SJCRH30 (cell line): ENCODE results near the gene IQCN. TPM values are rescaled to one million over a fixed set of nuclear protein-coding genes. Genes with fewer than 3 reads are reported as not detected.

Experiments
- DNase-seq, 2 experiments: peaks; one replicate each; pipeline ENCODE4 v3.0.0-alpha.2; 2015 to 2020
- H3K27ac ChIP-seq: fragments of 250-450 bp; sonication (Bioruptor Pico); 2 replicates; pipeline ENCODE4 v1.5.1; 2020; ENCODE audit warnings: mild to moderate bottlenecking, moderate library complexity
- H3K27me3 ChIP-seq: fragments of 250-450 bp; sonication (Bioruptor Pico); 2 replicates; pipeline ENCODE4 v1.5.1; 2020; ENCODE audit warnings: mild to moderate bottlenecking, moderate library complexity
- H3K36me3 ChIP-seq: fragments of 250-450 bp; sonication (Bioruptor Pico); 2 replicates; pipeline ENCODE4 v1.5.1; 2020; ENCODE audit warnings: mild to moderate bottlenecking, moderate library complexity
- H3K4me1 ChIP-seq: fragments of 250-450 bp; sonication (Bioruptor Pico); 2 replicates; pipeline ENCODE4 v1.5.1; 2020; ENCODE audit warnings: mild to moderate bottlenecking, moderate library complexity
- H3K4me3 ChIP-seq: fragments of 250-450 bp; sonication (Bioruptor Pico); 2 replicates; pipeline ENCODE4 v1.5.1; 2020; ENCODE audit warnings: mild to moderate bottlenecking, moderate library complexity
- H3K9me3 ChIP-seq: fragments of 250-450 bp; sonication (Bioruptor Pico); replicated peaks from 2 replicates; pipeline ENCODE4 v1.5.1; 2020; ENCODE audit warnings: mild to moderate bottlenecking, moderate library complexity
- total RNA-seq: library from RNA; depleted of rRNA; stranded (reverse); fragments of >200 nt; shearing (Covaris generic); gene quantifications from 2 replicates; pipeline ENCODE4 v1.2.3, GENCODE V29; 2014

IQCN gene
- total RNA-seq, 1 experiment from 2014 or later, result 0.06 TPM

DNA sequence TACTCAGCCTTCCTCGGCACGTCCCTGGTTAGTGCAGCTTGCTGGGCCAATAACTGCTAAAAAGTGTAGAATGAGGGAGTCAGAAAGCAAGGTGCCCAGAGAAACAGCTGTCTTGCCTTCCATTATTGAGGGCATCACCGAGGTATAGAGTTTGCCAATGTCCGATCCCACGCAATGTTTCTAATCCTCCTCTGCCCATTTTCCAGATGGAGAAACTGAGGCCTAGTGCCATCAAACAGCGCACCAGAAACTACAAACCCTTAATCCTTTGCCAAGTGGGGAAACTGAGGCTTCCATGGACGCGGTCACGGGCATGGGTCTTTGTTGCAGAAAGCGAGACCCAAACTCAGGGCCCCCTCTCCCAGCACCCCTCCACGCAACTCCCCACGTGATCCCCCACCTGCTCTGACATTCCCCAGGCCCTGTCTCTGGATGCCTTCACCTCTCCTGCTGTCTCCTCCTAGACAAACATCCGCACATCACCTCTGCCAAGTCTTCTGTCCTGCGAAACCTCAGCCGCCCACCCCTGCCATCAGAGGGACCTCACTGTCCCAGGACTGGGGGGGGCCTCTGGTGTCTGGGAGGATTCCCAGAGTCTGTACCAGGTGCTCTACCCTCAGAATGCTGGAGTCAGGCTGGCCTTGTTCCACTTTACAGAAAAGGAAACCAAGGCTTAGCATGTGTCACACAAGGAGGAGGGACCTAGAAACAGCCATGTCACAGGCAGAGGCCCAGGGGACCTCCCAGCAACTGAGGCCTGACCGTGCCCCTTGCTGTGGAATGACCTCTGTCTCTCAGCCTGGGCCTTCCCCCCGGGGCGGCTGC is 47.1 kb downstream of the IQCN start:
- no peaks in the 10 kb centered on the region for H3K36me3 ChIP-seq
- no peaks in the 10 kb centered on the region for H3K27me3 ChIP-seq
- no peak overlapping the region for H3K27ac ChIP-seq
- peak in 1 of 2 experiments; percentile 13 for DNase-seq
- no peaks in the 10 kb centered on the region for H3K4me1 ChIP-seq
- H3K4me3 ChIP-seq, result no peak overlapping the region
- no peaks in the 10 kb centered on the region for H3K9me3 ChIP-seq

DNA sequence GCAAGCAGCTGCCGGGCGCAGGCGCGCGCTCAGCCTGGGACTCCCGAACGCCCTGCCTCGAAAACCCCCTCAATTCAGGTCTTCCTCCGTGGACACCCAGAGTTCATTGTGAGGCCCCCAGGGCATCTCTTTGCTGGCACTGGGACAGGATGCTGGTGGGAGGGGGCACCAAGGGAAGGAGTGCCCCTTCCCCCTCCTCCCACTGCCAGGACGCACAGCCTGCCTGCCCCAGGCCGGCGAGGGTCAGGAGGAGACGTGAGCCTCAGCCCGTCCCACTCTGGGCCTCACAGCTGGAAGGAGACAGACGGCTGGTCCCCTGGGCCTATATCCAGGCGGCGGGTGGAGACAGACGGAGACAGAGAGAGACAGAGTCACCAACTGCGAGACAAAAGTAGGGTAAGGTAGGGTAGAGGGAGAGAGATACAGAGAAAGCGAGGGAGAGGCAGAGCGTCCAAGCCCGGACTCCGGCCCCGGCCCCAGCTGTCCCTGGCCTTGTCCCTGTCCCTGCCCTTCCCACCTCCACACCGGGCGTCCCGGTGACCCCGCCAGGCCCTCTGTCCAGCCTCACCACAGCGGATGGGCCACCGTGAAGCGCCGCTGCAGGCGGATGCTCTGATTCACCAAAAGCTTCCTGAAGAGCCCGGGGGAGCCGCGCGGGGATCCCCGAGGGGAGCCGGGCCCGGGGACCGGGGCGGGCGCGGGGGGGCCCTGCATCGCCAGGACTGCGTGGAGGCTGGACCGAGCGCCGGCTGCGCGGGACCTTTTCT is 48.4 kb downstream of the IQCN start, which contains the start of gene PDE4C:
TSS of gene PDE4C (minus strand) at position 737 of the 767 bp plus-strand sequence. CDS start at position 714, 23 bp downstream.
- Histone ChIP-seq H3K4me1 (no peaks in the 10 kb centered on the region), H3K9me3 (no peaks in the 10 kb centered on the region), H3K27me3 (no peaks in the 10 kb centered on the region), H3K36me3 (no peaks in the 10 kb centered on the region), H3K4me3 (peak within 1 kb of the TSS; percentile 30), H3K27ac (no peak within 1 kb of the TSS)
- peak; percentile 63 to 65 for DNase-seq

DNA sequence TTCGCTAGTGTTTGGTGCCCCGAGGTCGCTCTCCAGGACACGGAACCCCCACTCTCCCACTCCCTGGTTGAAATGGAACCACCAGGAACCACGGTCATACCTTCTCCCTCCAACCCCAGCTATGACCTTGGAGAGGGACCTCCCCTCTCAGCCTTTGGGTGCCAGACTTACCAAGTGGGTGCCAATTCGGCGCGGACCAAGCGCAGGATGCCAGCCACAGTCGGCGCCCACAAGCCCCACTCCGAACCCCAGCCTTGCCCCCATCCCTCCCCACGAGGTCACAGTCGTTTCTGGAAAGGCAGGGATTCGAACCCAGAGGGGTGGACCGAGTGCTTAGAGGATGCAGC is 48.9 kb downstream of the IQCN start:
- H3K36me3 ChIP-seq, result no peaks in the 10 kb centered on the region
- H3K27ac ChIP-seq, result no peak overlapping the region
- H3K9me3 ChIP-seq, result no peaks in the 10 kb centered on the region
- H3K4me3 ChIP-seq, result no peak overlapping the region
- H3K4me1 ChIP-seq, result no peaks in the 10 kb centered on the region
- no peak for DNase-seq
- no peaks in the 10 kb centered on the region for H3K27me3 ChIP-seq

DNA sequence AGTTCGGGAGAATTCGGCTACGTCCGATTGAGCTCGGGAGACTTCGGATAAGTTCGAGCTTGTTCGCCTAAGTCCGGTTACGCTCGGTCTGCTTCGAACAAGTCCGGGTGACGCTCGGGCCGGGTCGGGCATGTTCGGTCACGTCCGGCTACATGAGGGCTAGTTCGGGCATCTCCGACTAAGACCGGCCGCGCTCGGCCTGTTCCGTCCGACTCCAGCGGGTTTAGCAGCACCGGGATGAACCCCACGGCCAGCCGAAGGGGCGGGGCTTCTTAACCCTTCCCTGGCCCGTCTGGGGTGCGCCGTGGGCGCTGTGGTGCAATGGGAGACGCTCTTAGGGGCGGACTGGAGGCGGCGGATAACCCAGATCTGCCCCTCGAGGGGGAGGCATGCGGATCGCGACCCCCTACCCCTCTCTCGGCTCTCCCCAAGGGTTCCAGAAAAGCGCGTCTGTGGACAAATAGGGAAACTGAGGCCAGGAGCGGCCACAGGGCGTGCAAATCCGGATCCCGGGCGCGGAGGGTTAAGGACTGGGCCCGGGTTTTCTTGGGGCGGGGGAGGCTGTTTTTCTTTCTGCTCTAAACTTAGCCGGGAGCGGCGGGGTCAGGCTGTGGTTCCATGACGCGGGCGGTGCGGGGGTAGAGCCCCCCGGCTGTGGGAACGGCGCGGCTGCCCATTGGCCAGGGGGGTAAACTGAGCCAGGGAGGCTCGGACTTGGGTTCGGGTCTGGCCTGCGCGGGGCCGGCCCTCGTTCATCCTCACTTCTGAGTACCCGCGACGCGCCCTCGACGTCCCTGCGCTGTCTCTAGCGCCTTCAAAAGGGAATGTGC is 49.5 kb downstream of the IQCN start:
- no peaks in the 10 kb centered on the region for H3K27me3 ChIP-seq
- H3K9me3 ChIP-seq, result no peaks in the 10 kb centered on the region
- H3K27ac ChIP-seq, result no peak overlapping the region
- H3K36me3 ChIP-seq, result no peaks in the 10 kb centered on the region
- DNase-seq, result no peak
- no peak overlapping the region for H3K4me3 ChIP-seq
- H3K4me1 ChIP-seq, result no peaks in the 10 kb centered on the region

DNA sequence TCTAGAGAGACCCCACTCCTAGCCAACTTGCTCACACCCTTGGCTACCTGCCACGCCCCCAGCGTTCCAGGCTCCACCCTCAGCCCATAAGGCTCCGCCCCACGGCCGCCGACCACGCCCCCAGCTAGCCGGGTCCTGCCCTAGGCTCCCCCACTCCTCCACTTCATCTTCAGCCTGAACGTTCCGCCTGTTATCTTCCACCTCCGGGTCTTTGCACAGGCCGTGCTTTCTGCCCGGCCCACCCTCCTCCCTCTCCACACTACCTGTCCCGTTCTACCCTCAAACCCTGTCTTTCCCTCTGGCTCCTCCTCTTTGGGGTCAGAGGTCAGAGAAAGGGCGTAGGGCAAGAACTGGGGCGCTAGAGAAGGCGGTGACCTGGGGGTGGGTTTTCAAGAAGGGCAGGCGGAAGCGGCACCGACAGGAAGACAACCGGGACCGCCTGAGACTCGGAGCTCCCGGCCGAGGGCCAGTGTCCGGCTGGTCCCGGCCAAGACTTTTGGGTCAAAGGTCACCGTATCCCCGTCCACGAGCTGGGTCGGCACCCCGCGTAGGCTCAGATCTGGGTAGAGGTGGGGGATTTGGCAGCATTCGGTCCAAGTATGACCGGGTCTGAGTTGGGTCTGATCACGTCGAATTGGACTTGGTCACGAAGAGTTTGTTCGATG is 50.3 kb downstream of the IQCN start:
- Histone ChIP-seq H3K36me3 (no peaks in the 10 kb centered on the region), H3K9me3 (no peaks in the 10 kb centered on the region), H3K27ac (no peak overlapping the region), H3K4me3 (no peak overlapping the region), H3K27me3 (no peaks in the 10 kb centered on the region), H3K4me1 (no peaks in the 10 kb centered on the region)
- peak; percentile 43 to 49 for DNase-seq

DNA sequence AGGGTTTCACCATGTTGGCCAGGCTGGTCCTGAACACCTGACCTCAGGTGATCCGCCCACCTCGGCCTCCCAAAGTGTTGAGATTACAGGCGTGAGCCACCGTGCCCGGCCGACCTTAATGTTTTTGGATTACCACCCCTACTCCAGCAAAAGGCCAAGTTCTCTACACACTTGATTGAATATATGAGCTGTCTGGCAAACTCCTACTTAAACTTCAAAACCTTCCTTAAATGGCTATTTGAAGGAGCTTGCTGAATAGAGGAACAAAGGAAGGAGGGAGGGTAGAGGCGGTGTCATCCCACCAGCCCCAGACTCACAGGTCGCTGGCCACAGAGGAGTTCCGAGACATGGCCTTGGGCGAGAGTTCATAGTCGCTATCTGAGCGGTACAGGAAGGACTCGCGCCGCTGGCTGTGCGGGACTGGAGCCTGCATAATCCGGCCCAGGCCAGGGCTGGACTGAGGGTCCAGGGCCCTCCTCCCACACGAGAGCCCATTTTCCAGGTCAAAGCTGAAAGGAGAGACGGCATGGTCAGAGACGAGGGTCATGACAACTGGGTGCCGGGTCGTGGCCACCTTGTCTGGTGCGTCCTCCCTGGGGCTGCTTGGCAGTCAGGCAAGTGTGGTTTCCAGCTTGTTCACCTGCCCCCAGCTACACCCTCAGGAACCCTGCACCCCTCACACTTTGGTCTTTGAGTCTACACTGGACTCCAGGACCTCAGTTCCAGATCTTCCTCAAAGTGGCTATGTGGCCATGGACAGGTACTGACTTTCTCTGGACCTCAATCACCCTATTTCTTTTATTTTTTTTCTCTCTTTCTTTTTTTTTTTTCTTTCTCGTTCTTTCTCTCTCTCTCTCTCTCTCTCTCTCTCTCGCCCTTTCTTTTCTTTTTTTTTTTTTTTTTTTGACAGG is 52.2 kb downstream of the IQCN start:
- no peaks in the 10 kb centered on the region for H3K27me3 ChIP-seq
- no peak overlapping the region for H3K27ac ChIP-seq
- H3K4me3 ChIP-seq, result no peak overlapping the region
- no peak for DNase-seq
- no peaks in the 10 kb centered on the region for H3K9me3 ChIP-seq
- H3K36me3 ChIP-seq, result no peaks in the 10 kb centered on the region
- H3K4me1 ChIP-seq, result no peaks in the 10 kb centered on the region

DNA sequence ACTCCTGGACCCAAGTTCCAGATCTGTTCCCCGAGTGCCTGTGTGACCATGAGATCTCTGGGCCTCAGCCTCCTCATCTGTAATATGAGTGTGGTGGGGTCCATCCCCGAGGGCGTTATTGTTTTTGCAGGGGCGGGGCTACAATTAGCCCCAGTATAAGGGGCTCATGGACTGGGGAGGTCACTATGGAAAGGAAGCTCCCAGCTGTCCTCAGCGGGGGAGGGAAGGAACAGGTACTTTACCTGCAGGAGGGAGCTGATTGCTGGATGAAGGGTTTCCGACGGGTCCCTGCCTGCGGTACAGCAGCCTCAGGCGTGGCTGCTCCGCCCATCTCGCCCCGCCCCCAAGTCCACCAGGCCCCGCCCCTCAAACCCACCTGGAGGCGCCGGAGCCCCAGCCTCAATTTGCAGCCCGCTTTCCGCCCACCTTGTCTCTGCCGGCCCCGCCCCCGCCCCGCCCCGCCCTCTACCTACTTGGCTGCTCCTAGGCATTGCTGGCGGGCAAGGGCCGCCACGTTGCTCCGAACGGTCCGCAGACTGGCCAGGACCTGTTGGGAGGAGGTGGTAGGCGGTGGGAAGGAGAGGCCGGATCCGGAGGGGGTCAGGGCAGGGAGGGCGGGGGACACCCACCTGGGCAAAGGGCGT is 53.5 kb downstream of the IQCN start:
- H3K9me3 ChIP-seq, result no peaks in the 10 kb centered on the region
- H3K4me3 ChIP-seq, result no peak overlapping the region
- no peak overlapping the region for H3K27ac ChIP-seq
- H3K27me3 ChIP-seq, result no peaks in the 10 kb centered on the region
- DNase-seq, result no peak
- no peaks in the 10 kb centered on the region for H3K36me3 ChIP-seq
- H3K4me1 ChIP-seq, result no peaks in the 10 kb centered on the region

DNA sequence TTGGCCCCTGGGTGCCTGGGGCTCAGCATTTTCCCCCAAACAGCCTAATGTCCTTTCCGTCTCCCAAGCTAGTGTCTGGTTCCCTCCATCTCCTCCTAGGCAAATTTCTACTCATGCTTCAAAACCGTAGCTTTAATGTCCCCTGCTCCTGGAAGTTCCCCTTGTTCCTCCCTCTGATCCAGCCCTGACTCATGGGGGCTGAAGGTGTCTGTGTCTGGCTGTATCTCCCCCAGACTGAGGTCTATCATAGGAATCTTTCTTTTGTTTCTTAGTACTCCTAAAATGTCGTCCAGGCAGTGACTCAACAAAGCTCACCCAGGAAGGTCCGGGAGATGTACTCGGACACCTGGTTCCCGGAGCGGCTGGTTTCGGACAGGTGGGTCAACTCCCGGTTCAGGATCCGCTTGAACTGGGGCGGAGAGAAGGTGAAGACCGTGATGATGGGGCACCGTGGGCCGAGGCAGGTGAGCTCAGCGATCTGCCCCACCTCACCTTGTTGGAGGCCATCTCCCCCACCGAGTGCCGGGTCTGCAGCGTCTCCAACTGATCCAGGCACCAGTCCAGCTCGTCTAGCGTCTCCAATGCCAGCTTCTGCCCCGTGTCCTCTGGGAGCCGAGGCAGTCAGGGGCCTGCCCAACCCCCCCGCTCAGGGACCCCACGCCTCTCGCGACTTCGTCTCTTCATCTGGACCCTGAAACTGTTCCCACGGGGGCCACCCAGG is 54.2 kb downstream of the IQCN start:
- Histone ChIP-seq H3K27me3 (no peaks in the 10 kb centered on the region), H3K27ac (no peak overlapping the region)
- DNase-seq, result no peak

DNA sequence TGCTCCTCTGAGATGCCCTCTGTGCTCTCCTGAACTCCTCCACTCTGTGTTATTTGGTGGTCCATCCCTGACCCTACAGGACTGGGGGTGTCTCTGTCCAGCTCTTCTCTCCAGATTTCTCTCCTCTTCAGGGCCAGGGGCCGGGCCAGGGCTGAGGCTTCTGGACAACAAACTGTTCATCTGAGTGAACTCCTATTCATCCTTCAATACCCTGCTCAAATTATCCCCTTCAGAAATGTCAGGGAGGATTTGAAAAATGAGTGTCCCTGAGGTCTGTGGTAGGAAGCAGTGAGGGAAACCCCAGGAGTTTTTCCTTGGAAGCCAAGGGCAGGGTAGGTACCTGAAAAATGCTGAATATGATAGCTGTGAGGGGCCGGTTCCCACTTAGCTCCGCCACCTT is 55.7 kb downstream of the IQCN start:
- Histone ChIP-seq H3K4me3 (no peak overlapping the region), H3K27me3 (no peaks in the 10 kb centered on the region), H3K9me3 (no peaks in the 10 kb centered on the region), H3K36me3 (no peaks in the 10 kb centered on the region), H3K4me1 (no peaks in the 10 kb centered on the region), H3K27ac (no peak overlapping the region)
- no peak for DNase-seq

More for the DNA sequence above, 54.2 kb downstream of the IQCN start:
- no peaks in the 10 kb centered on the region for H3K9me3 ChIP-seq
- no peaks in the 10 kb centered on the region for H3K36me3 ChIP-seq
- no peaks in the 10 kb centered on the region for H3K4me1 ChIP-seq
- no peak overlapping the region for H3K4me3 ChIP-seq

DNA sequence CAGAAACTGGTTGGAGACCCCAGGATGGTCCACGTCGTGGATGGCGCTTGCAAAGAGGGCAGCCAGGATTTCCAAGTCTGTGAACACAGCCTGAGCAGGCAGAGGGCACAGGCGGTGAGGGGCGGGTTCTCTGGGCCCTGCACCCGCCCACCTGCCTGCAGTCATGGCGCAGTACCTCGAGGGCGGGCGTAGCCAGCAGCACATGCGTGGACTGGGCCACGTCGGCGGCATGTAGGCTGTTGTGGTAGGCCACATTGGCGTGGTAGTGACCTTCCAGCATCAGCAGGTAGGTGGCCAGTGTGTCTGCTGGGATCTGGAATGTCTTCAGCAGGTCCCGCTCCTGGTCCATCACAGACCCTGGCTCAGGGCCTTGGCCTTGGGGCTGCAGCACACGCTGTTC is 56.1 kb downstream of the IQCN start:
- H3K4me1 ChIP-seq, result no peaks in the 10 kb centered on the region
- H3K9me3 ChIP-seq, result no peaks in the 10 kb centered on the region
- no peak overlapping the region for H3K27ac ChIP-seq
- H3K27me3 ChIP-seq, result no peaks in the 10 kb centered on the region
- H3K36me3 ChIP-seq, result no peaks in the 10 kb centered on the region
- DNase-seq, result no peak
- H3K4me3 ChIP-seq, result no peak overlapping the region

DNA sequence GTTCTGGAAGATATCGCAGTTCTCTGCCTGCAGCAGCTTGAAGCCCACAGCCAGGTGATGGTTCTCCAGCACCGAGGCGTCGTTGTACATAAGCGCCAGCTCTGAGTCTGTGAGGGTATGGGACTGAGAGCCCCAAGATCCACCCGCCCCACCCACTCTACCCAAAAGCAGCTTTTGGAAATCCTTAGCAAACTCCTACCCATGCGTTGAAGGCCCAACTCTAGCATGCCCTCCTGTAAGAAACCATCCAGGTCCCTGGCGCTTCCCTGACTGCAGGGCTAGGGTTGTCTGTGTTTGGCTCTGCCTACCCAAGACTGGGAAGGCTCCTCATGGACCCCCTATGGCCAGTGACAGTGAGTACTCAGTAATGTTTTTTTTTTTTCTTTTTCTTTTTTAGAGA is 57.5 kb downstream of the IQCN start:
- H3K9me3 ChIP-seq, result no peaks in the 10 kb centered on the region
- H3K27me3 ChIP-seq, result no peaks in the 10 kb centered on the region
- H3K4me3 ChIP-seq, result no peak overlapping the region
- H3K4me1 ChIP-seq, result no peaks in the 10 kb centered on the region
- H3K27ac ChIP-seq, result no peak overlapping the region
- H3K36me3 ChIP-seq, result no peaks in the 10 kb centered on the region
- no peak for DNase-seq

DNA sequence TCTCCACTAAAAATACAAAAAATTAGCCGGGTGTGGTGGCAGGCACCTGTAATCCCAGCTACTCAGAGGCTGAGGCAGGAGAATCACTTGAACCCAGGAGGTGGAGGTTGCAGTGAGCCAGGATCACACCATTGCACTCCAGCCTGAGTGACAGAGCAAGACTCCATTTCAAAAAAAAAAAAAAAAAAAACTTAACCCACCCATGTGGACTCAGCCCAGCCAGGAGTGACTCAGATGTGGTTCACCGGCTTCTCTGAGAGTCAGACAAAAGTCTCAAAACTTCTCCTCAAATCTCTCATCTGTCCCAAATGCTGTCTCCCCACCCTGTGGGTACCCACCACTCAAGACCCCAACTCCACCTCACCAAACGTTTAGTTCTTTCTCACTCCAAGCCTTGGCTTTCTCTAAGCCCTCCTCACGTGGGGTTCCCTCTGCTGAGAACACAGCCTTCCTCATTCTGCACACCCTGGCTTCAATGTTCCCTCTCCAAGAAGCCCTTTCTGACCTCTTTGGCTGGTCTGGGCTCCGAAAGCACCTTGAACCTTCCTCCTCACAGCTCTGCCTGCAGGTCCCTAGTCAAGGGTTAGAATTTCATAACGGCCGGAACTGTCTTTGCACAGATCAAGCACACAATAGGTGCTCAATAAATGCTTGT is 59.3 kb downstream of the IQCN start:
- Histone ChIP-seq H3K9me3 (no peaks in the 10 kb centered on the region), H3K27ac (no peak overlapping the region), H3K4me3 (no peak overlapping the region), H3K4me1 (no peaks in the 10 kb centered on the region), H3K27me3 (no peaks in the 10 kb centered on the region), H3K36me3 (no peaks in the 10 kb centered on the region)
- DNase-seq, result no peak
